GM13977 (cell line): Measurements from ENCODE around the gene ARHGAP24.

ENCODE experiments used
- DNase-seq: peaks from one replicate; pipeline ENCODE4 v3.0.0; 2012; ENCODE audit warnings: low spot score
- in situ Hi-C: fragments of 300-500 bp; cut with MboI; formaldehyde crosslinking; loops from one replicate; pipeline ENCODE4 v1.12.0; 2022; ENCODE audit warnings: low sequenced_read_pairs, low pct_unique_long_range_greater_than_20kb, mixed read lengths, inconsistent platforms; ENCODE audit not compliant: unreplicated experiment
- TF ChIP-seq, protein P1 (sequence below): IDR thresholded peaks from 2 replicates; pipeline ENCODE4 v1.5.1; 2012; ENCODE audit warnings: mild to moderate bottlenecking, control low read depth; ENCODE audit not compliant: insufficient read depth; ENCODE audit errors: extremely low read depth, missing control alignments

Gene ARHGAP24

DNA sequence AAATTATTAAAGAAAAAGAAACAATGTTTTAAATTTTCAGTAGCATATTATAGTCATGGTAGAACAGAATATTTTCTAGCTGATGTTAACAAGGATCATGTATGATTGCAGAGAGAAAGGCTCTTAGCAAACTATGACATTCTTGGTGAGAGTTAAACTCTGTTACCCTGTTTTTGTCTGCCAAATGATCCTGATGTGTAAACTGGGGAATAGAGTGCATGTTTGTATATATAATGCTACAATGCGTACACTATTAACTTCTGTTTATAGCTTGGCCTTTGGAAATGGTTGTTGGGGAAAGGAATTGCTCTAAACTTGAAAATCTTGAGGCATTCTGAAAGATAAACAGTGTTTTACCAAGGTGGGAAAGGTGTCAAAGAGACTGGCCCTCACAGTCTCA, 292.7 kb downstream of the ARHGAP24 start:
- in situ Hi-C loops, result loop anchor here (25.0 kb wide), 1 partner anchor 630 kb away; no protein-coding TSS in a partner anchor
- TF ChIP-seq, protein P1, sequence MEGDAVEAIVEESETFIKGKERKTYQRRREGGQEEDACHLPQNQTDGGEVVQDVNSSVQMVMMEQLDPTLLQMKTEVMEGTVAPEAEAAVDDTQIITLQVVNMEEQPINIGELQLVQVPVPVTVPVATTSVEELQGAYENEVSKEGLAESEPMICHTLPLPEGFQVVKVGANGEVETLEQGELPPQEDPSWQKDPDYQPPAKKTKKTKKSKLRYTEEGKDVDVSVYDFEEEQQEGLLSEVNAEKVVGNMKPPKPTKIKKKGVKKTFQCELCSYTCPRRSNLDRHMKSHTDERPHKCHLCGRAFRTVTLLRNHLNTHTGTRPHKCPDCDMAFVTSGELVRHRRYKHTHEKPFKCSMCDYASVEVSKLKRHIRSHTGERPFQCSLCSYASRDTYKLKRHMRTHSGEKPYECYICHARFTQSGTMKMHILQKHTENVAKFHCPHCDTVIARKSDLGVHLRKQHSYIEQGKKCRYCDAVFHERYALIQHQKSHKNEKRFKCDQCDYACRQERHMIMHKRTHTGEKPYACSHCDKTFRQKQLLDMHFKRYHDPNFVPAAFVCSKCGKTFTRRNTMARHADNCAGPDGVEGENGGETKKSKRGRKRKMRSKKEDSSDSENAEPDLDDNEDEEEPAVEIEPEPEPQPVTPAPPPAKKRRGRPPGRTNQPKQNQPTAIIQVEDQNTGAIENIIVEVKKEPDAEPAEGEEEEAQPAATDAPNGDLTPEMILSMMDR, result no peak
- DNase-seq, result no peak

DNA sequence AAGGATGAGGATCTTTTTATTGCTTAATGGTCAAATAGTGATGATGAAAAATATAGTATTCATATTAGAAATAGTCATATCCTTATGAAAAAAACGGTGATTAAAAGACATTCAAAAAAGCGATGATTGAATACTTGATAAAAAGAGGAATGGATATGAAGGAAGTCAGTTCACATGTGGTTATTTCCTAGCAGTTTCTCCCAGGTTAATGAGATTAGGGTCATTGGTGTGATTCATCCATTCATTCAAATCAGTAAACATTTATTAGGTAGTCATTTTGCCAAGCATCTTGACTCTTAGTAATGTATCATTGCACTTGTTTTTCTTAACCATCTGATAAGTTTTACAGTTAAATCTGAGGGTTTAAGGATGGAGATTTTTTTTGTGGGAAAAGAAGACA, 294.1 kb downstream of the ARHGAP24 start:
- TF ChIP-seq, protein P1, result no peak
- in situ Hi-C loops, result loop anchor here (25.0 kb wide), 1 partner anchor 632 kb away; no protein-coding TSS in a partner anchor
- no peak for DNase-seq

DNA sequence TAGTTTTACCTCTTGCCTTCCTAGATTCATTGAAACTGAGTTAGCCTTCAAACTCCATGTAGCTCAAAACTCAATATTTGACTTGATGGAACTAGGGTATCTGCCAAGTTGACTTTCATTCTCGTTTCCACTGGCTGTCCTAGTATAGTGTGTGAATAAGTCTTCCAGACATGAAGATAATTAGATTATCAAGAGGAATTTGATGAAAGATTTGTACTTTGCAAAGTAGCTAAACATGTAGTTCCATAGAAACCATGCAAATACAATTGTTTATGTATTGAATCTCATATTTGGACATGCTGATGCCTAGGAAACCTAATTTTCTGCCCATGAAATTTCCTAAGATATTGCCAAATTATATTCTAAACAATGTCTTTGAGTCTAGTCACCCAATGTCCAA, 297.5 kb downstream of the ARHGAP24 start:
- TF ChIP-seq, protein P1, result no peak
- in situ Hi-C loops, result loop anchor here (25.0 kb wide), 1 partner anchor 635 kb away; no protein-coding TSS in a partner anchor
- no peak for DNase-seq

DNA sequence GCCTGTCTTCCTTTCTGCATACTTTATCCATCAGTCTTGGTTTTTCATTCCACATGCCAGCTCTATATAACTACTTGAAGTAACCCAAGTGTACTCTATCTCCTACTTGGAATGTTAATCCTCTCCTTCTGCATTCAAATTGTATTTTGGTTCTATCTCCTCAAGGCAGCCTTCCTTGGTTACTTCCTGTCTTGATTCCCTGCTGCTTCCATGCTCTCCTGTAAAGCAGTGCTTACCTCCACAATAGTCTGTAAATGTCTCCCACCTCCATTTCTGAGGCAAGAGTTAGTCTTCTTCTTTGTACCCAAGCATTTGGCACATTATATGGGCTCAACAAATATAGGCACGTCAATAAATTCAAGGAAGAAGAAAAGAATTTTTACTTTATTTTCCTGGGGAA, 298.4 kb downstream of the ARHGAP24 start:
- in situ Hi-C loops, result loop anchor here (25.0 kb wide), 1 partner anchor 636 kb away; no protein-coding TSS in a partner anchor
- TF ChIP-seq, protein P1, result no peak
- DNase-seq, result no peak

DNA sequence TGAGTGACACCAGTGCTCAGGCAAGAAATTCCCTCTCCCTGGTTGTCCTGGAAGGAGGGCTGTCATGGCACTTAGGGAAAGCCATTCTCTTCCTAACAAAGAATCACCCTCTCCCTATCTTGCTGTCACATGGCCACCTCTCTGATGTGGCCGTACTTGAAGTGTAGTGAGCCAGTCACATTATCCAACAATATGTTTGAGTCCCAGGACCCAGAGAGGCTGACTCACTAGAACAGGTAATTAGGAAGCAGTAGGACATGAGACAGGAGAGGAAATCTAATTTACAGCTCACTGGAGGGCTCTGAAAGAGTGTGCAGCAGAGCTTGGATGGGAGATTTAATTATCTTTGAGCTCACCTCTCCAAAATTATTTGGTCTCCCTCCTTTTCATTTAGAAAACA, 299.1 kb downstream of the ARHGAP24 start:
- DNase-seq, result no peak
- TF ChIP-seq, protein P1, result no peak
- in situ Hi-C loops, result loop anchor here (25.0 kb wide), 1 partner anchor 637 kb away; no protein-coding TSS in a partner anchor

DNA sequence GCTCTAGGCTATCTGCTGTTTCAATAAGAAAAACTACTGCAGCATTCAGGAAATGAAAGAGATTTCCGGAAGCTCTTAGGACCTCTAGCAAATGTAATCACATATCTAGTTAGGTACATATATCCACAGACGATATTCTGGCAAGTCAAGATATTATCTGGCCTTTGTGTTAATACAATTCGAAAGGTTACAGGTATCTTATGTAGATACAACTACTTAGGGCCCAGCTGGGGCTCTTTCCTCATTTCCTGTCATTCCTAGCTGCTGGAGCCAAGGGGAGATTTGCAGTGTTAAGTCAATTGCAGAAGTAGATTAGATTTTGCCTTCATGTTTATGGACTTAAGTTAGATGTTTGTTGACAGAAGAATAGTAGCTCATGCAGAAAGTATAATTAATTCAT, 299.5 kb downstream of the ARHGAP24 start:
- in situ Hi-C loops, result loop anchor here (25.0 kb wide), 1 partner anchor 637 kb away; no protein-coding TSS in a partner anchor
- no peak for DNase-seq

More for the DNA sequence above, 299.5 kb downstream of the ARHGAP24 start:
- TF ChIP-seq, protein P1, result no peak
